AG10803 (cell line): ENCODE results near the gene OR11H12.
"Not testable (repeated sequence)": the region's sequence is repeated elsewhere in the genome, so short reads cannot be mapped to it uniquely, and the experiment has no call there.

ENCODE experiments used
- DNase-seq: peaks from one replicate; pipeline ENCODE4 v3.0.0; 2010; ENCODE audit warnings: low read depth
- H3K4me3 ChIP-seq: 2 replicates; pipeline ENCODE4 v1.5.1; 2011; ENCODE audit warnings: mild to moderate bottlenecking, low read length, control low read depth

Gene OR11H12, protein sequence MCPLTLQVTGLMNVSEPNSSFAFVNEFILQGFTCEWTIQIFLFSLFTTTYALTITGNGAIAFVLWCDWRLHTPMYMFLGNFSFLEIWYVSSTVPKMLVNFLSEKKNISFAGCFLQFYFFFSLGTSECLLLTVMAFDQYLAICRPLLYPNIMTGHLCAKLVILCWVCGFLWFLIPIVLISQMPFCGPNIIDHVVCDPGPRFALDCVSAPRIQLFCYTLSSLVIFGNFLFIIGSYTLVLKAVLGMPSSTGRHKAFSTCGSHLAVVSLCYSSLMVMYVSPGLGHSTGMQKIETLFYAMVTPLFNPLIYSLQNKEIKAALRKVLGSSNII

GRCh38 chr14:18600817-18601216 lies at the start of gene OR11H12:
OR11H12 (plus strand) TSS chr14:18601117; CDS start chr14:18601117, 0 bp downstream.
- not testable (repeated sequence) for H3K4me3 ChIP-seq, DNase-seq

GRCh38 chr14:18582908-18583307 lies 18.0 kb upstream of the OR11H12 start:
- not testable (repeated sequence) for H3K4me3 ChIP-seq, DNase-seq

GRCh38 chr14:18626610-18627213 lies 25.8 kb downstream of the OR11H12 start:
- DNase-seq, H3K4me3 ChIP-seq: not testable (repeated sequence)

DNA sequence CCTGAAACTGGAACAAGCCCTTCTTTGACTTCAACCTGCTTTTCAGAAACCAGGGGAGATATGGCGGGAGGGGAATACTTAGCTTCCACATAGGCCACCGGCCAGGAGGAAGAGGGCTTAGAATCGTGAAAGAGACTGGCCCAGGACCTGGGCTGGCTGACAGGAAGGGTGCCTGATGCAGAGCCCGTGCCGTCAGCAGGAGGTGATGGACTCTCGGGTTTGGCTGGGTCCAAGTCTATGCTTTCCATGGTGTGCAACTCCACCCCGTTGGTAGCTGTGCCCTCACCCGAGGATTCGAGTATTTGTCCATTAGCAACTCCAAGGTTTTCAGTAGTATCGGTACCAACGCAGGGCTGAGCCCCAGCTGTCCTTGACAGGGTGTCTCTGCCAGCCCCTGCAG lies 35.1 kb downstream of the OR11H12 start:
- DNase-seq, H3K4me3 ChIP-seq: not testable (repeated sequence)

- not testable (repeated sequence) for H3K4me3 ChIP-seq, DNase-seq
Measured at GRCh38 chr14:18638032-18638431, 37.1 kb downstream of the OR11H12 start.

DNA sequence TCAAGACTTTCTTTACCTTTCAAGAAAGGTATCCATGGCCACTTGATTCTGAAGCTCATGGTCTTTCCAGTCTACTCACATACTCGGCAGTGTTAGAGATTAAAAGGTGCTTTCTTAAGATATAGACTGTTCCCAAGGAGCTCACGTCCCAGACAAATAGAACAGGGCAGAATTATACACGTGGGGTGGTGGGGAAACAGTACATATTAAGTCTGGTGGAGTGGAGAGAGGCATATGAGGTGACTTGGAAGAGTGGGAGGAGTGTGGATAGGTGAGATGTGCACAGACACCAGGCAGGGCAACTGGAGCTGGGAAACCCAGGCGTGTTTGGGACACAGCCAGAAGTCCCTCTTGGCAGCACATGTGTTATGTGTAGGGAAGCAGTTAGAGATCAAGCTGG lies 37.9 kb downstream of the OR11H12 start:
- not testable (repeated sequence) for H3K4me3 ChIP-seq

GRCh38 chr14:18646075-18646730 lies 45.3 kb downstream of the OR11H12 start:
- H3K4me3 ChIP-seq, DNase-seq: not testable (repeated sequence)

More for the DNA sequence above, 37.9 kb downstream of the OR11H12 start:
- not testable (repeated sequence) for DNase-seq
